OCI-LY3 (cell line): ENCODE data around the gene GRIK1.

Source experiments
- H2AFZ ChIP-seq: fragments of 200-600, 300-600 bp; shearing (Covaris generic); 2 replicates; pipeline ENCODE4 v1.6.0; 2014; ENCODE audit warnings: antibody characterized with exemption, low read depth, low read length
- H3K27ac ChIP-seq: fragments of 200-600, 300-600 bp; sonication (generic); 2 replicates; pipeline ENCODE4 v1.5.1; 2014; ENCODE audit warnings: mild to moderate bottlenecking, low read length, moderate library complexity, mixed read lengths
- H3K27me3 ChIP-seq: fragments of 200-600, 300-600 bp; sonication (generic); 2 replicates; pipeline ENCODE4 v1.6.1; 2014; ENCODE audit warnings: low read depth, low read length, mixed read lengths
- H3K36me3 ChIP-seq: fragments of 200-600, 300-600 bp; sonication (generic); replicated peaks from 2 replicates; pipeline ENCODE3; 2014; ENCODE audit warnings: low read depth, low read length, mixed read lengths
- H3K4me1 ChIP-seq: fragments of 300-600, 200-600 bp; sonication (generic); 2 replicates; pipeline ENCODE4 v1.6.1; 2014; ENCODE audit warnings: low read length, mixed read lengths
- H3K4me2 ChIP-seq: fragments of 200-600, 300-600 bp; sonication (generic); 2 replicates; pipeline ENCODE4 v1.6.1; 2014; ENCODE audit warnings: low read length, mixed read lengths
- H3K4me3 ChIP-seq: fragments of 300-600, 200-600 bp; sonication (generic); 2 replicates; pipeline ENCODE4 v1.5.1; 2014; ENCODE audit warnings: antibody characterized with exemption, mild to moderate bottlenecking, low read length, moderate library complexity
- H3K79me2 ChIP-seq: fragments of 300-600, 200-600 bp; shearing (Covaris generic); 2 replicates; pipeline ENCODE4 v1.6.1; 2014; ENCODE audit warnings: mild to moderate bottlenecking, low read length, mixed read lengths
- H3K9ac ChIP-seq: fragments of 300-600, 200-600 bp; shearing (Covaris generic); 2 replicates; pipeline ENCODE4 v1.6.0; 2014; ENCODE audit warnings: mild to moderate bottlenecking, low read length, moderate library complexity
- H3K9me3 ChIP-seq: fragments of 200-600, 300-600 bp; shearing (Covaris generic); 2 replicates; pipeline ENCODE4 v1.6.1; 2014; ENCODE audit warnings: low read length, mixed read lengths; ENCODE audit not compliant: insufficient read depth
- H4K20me1 ChIP-seq: fragments of 200-600, 300-600 bp; sonication (generic); 2 replicates; pipeline ENCODE4 v1.6.1; 2016; ENCODE audit warnings: low read length, mixed read lengths; ENCODE audit not compliant: insufficient read depth
- CTCF ChIP-seq: fragments of 200-600, 300-600 bp; sonication (generic); IDR thresholded peaks from 2 replicates; pipeline ENCODE4 v1.5.1; 2014; ENCODE audit warnings: antibody characterized with exemption, low read length, low read depth
- EZH2phosphoT487 ChIP-seq: fragments of 200-600 bp; shearing (Covaris generic); IDR thresholded peaks from 2 replicates; pipeline ENCODE4 v1.6.1; 2018; ENCODE audit warnings: antibody characterized with exemption, mixed run types, low read depth

The GRIK1 gene

GRCh38 chr21:29658177-29658933 is 281.4 kb downstream of the GRIK1 start:
- Histone ChIP-seq H3K9ac (no peak overlapping the region), H3K27ac (no peak overlapping the region), H3K9me3 (no peaks in the 10 kb centered on the region), H3K79me2 (no peaks in the 10 kb centered on the region), H3K4me3 (no peak overlapping the region), H3K4me2 (no peak overlapping the region), H3K27me3 (no peaks in the 10 kb centered on the region), H4K20me1 (no peaks in the 10 kb centered on the region), H2AFZ (no peak overlapping the region), H3K36me3 (no peaks in the 10 kb centered on the region), H3K4me1 (no peaks in the 10 kb centered on the region)
- TF ChIP-seq EZH2phosphoT487 (no peak), CTCF (no peak)

- Histone ChIP-seq H3K4me3 (no peak overlapping the region), H3K9me3 (no peaks in the 10 kb centered on the region), H3K27ac (no peak overlapping the region), H3K9ac (no peak overlapping the region), H3K79me2 (no peaks in the 10 kb centered on the region), H3K4me2 (no peak overlapping the region), H2AFZ (no peak overlapping the region), H3K4me1 (no peaks in the 10 kb centered on the region), H3K27me3 (no peaks in the 10 kb centered on the region), H4K20me1 (no peaks in the 10 kb centered on the region), H3K36me3 (no peaks in the 10 kb centered on the region)
- TF ChIP-seq CTCF: no peak
- TF ChIP-seq EZH2phosphoT487: no peak
Observed at GRCh38 chr21:29657240-29657989, 282.4 kb downstream of the GRIK1 start.

- H3K4me2 ChIP-seq: no peak overlapping the region
Observed at GRCh38 chr21:29656504-29657239, 283.1 kb downstream of the GRIK1 start.

More at GRCh38 chr21:29656504-29657239, 283.1 kb downstream of the GRIK1 start:
- no peaks in the 10 kb centered on the region for H4K20me1 ChIP-seq
- H3K79me2 ChIP-seq: no peaks in the 10 kb centered on the region
- H3K4me1 ChIP-seq: no peaks in the 10 kb centered on the region
- H3K27ac ChIP-seq: no peak overlapping the region
- no peaks in the 10 kb centered on the region for H3K36me3 ChIP-seq
- H3K27me3 ChIP-seq: no peaks in the 10 kb centered on the region
- H3K9me3 ChIP-seq: no peaks in the 10 kb centered on the region
- no peak overlapping the region for H3K9ac ChIP-seq
- no peak overlapping the region for H3K4me3 ChIP-seq
- TF ChIP-seq EZH2phosphoT487 (no peak), CTCF (no peak)
- no peak overlapping the region for H2AFZ ChIP-seq
